NCI-H82 treated with DMSO at 0.1 percent for 48 hours (cell line): Measurements from ENCODE around the gene WDR38.

Experiments
- DNase-seq: peaks from one replicate; lab custom pipeline; 2025; ENCODE audit not compliant: unreplicated experiment; lab: John Stamatoyannopoulos, UW

WDR38 gene, protein sequence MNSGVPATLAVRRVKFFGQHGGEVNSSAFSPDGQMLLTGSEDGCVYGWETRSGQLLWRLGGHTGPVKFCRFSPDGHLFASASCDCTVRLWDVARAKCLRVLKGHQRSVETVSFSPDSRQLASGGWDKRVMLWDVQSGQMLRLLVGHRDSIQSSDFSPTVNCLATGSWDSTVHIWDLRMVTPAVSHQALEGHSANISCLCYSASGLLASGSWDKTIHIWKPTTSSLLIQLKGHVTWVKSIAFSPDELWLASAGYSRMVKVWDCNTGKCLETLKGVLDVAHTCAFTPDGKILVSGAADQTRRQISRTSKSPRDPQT

DNA sequence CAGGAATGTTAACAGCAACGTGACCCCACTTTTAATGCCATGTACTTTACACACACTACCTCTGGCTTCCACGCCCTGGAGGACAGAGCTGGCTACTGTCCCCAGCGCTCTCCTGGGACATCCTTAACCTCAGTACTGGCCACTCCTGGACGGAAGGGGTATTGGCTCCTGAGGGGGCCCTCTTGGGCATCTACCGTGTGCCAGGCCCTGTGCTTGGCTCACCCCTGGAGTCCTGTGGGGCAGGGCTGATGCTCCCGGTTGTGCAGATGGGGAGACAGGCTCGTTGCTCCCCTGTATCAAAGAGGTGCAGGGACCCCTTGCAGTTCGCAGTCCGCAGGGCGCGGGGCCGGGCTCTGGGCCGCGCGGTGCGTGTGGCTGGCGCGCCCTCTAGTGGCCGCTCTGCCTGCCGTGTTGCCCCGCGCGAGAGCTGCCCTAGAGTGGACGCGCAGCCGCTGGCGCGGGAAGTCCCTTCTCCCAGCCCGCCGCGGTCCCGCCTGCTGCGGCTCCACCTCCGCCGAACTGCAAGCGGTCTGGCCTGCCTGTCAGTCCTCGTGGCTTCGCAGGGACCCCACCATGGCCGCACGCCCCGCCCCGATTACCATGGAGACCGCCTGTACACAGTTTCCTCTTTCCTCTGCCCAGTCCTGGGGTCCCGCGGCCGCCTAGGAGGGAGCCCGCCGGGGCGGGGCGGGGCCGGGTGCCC lies at the start of gene WDR38:
TSS of gene WDR38 (plus strand) at position 632 of the 703 bp plus-strand sequence. CDS start 72 bp downstream, outside the sequence.
- no peak for DNase-seq

DNA sequence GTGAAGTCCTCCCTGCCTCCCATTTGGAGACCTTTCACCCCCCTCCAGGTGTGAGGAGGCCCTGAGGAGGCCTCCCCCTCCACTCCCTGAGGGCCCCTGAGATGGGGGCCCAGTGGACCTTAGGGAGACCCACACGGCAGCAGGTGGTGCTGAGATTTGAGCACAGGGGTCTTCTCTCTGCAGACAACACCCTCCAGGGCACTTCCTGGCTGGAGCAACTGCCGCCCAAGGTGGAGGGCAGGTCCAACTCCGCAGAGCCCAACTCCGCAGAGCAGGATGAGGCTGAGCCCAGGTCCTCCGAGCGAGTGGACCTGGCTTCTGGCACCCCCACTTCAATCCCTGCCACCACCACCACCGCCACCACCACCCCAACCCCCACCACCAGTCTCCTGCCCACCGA lies 49.3 kb upstream of the WDR38 start:
- no peak for DNase-seq

DNA sequence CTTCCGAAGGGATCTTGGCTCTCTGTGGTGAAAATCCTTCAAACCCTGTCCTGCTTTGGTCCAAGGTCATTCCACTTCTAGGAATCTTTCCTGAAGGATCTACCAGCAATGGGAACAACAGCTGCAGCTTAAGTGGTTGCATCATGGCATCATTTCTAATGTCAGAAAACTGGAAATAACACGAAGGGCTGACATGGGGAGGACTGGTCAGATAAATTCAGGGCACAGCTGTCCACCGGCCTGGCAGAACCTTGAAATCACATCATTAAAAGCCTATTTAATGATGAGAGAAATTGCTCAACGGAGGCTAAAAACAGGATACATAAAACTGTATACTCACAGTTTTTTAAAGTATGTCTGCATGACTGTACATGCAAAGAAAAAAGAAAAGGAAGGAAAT lies 48.1 kb upstream of the WDR38 start:
- no peak for DNase-seq

DNA sequence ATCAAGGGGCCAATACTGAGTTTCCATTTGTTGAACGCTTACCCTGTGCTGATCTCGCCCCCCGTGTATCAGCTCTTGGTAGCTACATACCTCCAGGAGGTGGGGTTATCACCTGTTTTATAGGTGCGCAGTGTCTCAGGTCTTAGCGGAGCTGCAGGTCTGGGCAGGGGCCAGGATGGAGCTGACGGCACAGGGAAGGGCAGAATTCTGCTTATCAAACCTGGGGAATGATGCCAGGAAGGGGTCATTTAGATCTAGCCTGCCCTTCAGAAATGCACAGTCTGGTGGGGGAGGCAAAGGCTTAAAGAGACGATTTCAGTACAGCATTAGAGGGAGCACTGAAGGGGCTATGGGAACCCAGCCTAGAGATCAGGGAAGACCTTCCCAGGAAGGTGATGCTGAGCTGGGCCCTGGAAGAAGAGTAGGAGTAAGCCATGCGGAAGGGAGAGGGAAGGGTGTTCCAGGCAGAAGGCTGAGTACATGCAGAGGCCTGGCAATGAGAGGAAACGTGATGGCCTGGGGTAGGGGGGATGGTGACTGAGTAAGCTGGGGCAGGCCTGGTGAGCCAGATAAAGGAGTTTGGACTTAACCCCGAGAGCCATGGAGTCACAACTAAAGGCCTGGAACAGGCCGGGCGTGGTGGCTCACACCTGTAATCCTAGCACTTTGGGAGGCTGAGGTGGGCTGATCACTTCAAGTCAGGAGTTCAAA lies 44.9 kb upstream of the WDR38 start:
- DNase-seq, result no peak

DNA sequence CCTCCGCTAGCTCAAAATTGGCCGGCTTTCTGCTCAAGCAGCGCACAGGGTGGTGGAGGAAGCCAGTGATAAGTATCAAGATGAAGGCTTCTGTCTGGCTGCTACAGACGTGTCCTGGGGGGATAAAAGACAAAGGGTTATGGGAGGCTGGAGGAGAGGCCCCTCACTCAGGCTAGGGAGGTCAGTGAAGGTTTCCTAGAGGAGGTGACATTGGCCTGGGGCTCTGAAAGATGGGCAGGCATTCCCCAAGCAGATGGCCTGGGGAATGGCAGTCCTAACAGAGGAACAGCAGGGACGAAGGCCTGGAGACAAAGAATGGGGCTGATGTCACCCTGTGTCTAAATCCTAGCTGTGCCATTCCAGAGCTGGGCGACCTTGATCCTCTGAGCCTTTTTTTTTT lies 44.0 kb upstream of the WDR38 start:
- no peak for DNase-seq

DNA sequence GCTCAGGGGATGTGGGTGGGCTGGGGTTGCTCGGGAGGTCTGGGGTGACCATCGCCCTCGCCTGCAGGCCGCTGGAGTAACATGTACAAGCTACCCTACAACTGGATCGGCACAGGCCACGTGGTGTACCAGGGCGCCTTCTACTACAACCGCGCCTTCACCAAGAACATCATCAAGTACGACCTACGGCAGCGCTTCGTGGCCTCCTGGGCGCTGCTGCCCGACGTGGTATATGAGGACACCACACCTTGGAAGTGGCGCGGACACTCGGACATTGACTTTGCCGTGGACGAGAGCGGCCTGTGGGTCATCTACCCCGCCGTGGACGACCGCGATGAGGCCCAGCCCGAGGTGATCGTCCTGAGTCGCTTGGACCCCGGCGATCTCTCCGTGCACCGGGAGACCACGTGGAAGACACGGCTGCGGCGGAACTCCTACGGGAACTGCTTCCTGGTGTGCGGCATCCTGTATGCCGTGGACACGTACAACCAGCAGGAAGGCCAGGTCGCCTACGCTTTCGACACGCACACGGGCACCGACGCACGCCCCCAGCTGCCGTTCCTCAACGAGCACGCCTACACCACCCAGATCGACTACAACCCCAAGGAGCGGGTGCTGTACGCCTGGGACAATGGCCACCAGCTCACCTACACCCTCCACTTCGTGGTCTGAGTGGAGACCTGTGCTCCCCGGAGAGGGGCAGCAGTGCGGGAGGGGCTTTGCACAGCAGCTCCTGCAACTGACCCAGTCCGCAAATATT lies 43.3 kb upstream of the WDR38 start:
- no peak for DNase-seq

DNA sequence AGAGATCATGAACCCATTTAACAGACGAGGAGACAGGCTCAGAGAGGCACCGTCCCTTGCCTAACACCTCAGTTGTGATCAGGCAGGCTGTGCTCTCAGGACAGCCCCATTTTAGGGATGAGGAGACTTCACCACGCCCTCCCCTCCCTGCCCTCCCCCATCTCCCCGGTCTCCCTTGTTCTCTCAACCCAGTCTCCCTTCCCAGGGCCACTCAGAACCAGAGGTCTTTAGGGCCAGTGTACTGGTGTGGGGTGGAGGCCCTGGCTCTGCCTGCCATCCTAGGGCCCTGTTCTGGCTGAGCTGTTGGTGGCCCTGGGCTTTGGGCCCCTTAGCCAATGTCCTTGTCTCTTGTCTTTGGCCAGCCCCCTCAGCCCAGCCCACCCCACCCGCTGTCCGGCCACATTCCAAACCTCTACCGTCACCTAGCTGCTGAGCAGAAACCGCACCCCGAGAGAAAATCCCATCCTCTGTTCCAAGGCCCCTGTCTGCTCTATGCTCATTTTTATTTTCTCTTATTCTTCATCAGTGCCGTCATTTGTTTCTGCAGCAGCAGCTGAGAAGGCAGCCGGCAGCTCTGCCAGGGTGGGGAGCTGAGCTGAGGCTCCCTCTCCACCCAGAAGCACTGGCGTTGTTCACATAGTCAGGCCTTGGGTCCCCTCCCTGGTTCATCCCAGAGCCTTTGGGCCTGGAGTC lies 42.5 kb upstream of the WDR38 start:
- DNase-seq, result no peak

DNA sequence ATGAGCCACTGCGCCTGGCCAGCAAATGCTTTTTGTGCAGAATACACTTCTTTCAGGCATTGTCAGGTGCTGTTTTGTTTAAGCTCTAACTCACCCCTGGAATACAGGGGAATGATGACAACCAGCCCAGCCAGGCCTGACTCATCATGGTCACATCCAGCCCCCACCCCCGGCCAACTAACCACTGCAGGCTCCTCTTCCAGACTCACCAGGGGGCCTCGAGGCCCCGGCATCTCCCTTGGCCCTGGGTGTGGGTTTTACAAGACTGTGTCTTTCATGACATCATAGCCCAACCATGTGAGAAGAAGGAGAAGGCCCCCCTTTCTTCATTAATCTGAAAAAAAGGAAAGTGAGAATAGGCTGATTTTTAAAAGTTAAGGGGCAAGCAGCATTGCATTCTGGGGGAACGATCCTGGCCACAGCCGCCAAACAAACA lies 40.8 kb upstream of the WDR38 start:
- no peak for DNase-seq

DNA sequence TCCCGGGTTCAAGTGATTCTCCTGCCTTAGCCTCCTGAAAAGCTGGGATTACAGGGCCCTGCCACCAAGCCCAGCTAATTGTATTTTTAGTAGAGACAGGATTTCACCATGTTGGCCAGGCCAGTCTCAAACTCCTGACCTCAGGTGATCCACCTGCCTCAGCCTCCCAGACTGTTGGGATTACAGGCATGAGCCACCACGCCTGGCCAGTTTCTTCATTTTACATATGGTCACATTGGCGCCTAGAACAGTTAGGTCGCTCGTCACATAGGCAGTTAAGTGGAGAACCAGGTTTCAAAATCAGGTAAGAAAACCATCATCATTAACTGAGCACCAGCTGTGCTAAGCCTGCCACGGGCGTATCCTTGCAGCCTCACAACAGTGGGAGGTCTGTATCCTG lies 40.2 kb upstream of the WDR38 start:
- no peak for DNase-seq

DNA sequence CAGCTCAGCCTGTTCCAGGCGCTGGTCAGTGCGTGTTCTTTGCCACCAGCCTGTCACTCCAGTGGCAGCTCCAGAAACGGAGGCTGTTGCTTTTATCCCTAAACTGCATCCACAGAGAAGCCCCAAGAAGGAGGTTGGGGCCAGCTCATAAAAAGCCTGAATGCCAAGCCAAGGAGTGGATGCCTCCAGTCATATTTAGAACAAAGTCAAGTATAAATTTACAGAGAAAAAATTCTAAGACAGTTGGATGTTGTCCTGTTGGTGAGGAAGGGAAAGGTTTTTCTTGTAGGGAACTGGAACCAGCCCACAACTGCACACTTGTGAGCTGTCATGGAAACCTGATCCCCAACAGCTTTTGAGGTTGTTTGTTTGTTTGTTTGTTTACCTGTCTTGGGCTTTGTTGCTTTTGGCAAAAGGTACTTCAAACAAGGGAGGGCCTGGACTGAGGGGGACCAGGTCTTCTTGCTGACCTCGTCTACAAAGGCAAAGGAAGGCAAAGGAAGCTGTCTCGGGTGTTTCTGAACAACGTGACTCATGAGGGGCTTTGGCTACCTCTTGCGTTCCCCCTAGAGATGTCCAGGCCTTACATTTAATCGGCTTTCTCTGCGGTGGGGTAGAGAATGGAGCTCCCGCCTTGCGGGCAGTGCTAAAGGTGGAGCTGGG lies 39.6 kb upstream of the WDR38 start:
- DNase-seq, result peak; percentile 16

DNA sequence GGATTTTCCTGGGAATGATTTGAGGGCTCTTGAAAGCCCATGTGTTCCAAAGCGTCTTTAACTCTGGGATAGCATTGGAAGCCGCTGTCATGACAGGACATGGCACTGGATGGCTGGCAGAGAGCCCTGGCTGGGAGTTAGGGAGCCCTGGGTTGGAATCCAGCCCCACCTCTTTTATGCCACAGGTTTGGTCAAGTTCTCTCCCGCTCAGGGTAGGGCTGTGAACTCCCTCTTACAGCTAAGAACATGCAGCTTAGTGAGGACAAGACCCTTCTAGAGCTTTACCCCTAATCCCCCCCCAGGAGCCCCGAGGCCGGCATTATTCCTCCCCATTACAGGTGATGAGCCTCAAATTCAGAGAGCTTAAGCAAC lies 39.1 kb upstream of the WDR38 start:
- no peak for DNase-seq

DNA sequence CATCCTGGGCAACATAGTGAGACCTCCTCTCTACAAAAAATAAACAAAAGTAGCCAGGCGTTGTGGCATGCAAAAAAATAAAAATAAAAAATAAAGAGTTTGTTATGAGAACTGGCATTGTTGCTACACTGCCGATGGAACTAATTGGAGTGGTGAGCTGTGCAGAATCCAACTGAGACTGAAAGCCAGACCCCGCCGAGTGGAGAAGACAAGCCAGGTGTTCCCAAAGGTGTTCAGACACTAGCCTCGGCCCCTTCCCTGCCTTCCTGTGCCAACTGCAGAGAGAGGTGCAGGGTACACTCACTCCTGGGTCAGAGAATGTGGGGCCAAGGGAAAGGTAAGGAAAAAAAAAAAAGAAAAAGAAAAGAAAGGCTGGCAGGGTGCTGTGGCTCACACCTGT lies 37.7 kb upstream of the WDR38 start:
- DNase-seq, result no peak

DNA sequence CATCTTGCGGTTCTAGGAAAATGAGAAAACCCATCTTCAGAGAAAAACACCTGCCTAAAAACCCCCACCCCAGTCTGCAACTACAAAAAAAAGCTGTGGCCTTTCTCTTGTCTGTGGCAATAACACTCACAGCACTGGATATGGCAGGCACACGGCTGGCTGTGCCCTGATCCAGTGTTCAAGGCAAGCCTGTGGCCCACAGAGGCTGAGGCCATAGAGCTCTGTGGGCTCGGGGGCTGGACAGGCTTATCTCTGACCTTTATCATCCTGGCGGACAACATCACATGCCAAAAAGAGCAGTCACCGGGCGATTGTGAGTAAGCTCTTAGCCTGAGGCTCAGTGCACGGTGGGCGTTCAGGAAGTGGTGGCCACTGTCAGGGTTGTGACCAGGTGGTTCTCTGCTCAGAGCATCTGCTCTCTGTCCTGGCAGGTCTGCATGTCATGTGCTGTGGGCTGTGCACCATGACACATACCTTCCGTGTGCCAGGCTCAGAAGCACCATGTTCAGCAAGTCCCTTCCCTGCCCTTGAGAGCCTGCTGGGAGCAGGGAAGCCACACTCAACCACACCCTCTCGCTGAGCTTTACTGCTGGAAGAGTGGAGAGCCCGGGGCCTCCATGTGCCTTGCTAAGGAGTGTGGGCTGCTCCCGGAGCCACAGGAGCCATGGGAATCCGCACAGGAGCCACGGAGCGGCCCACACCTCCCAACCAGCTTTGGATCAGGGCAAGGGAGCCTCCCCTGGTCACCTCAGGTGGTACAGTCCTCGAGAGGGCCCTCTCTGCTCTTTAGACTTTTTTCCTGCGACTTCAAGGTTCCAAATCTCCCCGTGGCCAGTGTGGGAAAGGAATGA lies 34.6 kb upstream of the WDR38 start:
- DNase-seq, result no peak

DNA sequence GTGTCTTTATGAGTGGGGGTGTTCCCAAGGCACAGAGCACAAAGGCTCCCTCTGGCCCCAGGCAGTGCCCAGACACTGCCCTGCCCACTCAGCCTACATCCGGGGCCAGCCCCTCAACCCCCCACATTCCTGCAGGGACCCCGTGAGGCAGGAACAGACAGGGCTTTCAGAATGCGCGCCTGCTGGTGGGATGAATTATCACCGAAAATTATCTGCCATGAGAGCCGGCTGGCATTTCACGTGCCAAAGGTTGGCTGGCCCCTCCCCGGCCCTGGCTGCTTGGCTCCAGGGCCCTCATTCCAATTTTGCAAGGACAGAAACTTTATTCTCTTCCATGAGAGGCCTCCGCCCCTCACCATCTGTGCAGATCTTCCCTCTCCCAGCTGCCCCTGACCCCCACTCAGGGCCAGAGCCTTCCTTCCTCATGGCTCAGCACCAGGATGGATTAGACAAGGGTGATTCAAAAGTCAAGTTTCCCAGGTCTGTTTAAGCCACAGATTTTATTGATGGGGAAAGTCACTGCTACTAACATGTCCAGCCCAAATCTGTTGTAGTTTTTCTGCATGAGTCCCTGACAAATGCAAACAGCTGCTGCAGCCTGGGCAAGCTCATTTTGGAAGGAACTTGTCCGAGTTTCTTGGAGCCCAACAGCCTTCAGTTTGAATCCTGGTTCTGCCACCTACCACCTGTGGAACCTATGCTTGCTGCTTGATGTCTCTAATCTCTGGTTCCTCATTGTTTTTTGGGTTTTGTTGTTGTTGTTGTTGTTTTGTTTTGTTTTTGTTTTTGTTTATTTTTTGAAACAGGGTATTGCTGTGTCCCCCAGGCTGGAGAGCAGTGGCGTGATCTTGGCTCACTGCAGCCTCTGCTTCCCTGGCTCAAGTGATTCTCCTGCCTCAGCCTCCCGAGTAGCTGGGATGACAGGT lies 32.3 kb upstream of the WDR38 start:
- peak; percentile 8 for DNase-seq

DNA sequence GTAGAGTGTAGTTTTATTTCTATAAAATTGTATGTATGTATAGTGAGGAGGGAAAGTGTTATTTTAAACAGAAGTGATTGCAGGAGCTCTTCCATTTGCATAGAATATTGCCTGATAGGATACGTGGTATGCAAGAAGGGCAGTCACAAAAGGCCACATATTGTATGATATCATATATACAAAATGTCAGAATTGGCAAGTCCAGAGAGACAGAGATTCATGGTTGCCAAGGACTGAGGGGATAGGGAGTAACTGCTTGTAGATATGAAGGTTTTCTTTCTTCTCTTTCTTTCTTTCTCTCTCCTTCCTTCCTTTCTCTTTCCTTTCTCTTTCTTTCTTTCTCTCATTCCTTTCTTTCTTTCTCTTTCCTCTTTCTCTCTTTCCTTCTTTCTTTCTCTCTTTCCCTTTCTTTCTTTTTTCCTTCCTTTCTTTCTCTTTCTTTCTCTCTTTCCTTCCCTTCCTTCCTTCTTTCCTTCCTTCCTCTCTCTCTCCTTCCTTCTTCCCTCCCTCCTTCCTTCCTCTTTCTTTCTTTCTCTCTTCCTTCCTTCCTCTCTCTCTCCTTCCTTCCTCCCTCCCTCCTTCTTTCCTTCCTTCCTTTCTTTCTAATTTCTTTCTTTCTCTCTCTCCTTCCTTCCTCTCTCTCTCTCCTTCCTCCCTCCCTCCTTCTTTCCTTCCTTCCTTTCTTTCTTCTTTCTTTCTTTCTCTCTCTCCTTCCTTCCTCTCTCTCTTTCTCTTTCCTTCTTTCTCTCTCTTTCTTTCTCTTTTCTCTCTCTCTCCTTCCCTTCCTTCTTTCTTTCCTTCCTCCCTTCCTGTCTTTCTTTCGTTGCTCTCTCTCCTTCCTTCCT lies 24.5 kb upstream of the WDR38 start:
- no peak for DNase-seq

DNA sequence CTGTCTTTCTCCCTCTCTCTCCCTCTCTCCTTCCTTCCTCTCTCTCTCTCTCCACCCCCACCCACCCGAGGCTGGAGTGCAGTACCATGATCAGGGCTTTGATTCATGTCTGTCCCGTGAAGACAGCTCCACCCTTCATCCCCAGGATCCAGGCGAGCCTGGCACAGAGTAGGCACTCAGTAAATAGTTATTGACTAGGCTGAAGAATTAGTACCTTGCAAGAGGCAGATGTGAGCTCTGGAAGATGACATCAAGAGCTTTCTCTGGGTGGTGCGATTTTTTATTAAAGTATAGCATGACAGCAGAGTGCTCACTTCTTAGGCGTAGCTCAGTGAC lies 24.0 kb upstream of the WDR38 start:
- DNase-seq, result no peak

DNA sequence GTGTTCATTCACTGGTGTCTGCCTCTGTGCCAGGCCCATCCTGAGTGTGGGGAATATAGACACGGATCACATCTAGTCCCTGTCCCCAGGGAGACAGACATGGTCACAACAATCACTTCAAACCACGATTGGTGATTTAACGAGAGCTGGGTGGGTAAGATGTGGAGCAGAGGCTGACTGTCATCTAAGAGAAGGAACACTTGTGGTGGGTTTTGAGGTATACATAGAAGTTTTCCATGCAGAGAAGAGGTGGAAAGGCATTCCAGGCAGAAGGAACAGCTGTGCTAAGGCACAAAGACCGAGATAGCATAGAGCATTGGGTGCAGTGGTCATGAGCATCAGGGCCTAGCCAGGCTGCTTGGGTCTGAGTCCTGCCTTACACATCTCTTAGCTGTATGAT lies 22.7 kb upstream of the WDR38 start:
- DNase-seq, result no peak
